HL-60/S4 (cell line): ENCODE data around the gene CYP2J2.
"Not testable (repeated sequence)": the region's sequence is repeated elsewhere in the genome, so short reads cannot be mapped to it uniquely, and the experiment has no call there.

Source experiments
- in situ Hi-C: fragments of 300-500 bp; cut with MboI; formaldehyde crosslinking; loops from 2 replicates; pipeline ENCODE4 v1.14.3; 2022; ENCODE audit warnings: low sequenced_read_pairs

Gene CYP2J2

GRCh38 chr1:59871746-59872145, 54.8 kb downstream of the CYP2J2 start:
- in situ Hi-C loops: no loop called here

- in situ Hi-C loops: no loop called here
These were observed 60.1 kb downstream of the CYP2J2 start for GRCh38 chr1:59866462-59866861.

- in situ Hi-C loops: no loop called here
These were observed 68.8 kb downstream of the CYP2J2 start for GRCh38 chr1:59857679-59858354.

GRCh38 chr1:59856725-59857338, 69.7 kb downstream of the CYP2J2 start:
- in situ Hi-C loops: no loop called here

DNA sequence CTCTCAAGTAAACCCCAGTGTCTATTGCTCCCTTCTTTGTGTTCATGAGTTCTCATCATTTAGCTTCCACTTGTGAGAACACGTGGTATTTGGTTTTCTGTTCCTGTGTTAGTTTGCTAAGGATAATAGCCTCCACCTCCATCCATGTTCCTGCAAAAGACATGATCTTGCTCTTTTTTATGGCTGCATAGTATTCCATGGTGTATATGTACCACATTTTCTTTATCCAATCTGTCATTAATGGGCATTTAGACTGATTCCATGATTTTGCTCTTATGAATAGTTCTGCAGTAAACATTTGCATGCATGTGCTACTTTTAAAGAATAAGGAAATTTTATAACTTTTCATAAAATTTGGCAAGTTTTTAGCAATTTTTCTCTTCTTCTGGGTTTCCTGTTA, 71.3 kb downstream of the CYP2J2 start:
- in situ Hi-C loops: not testable (repeated sequence)

DNA sequence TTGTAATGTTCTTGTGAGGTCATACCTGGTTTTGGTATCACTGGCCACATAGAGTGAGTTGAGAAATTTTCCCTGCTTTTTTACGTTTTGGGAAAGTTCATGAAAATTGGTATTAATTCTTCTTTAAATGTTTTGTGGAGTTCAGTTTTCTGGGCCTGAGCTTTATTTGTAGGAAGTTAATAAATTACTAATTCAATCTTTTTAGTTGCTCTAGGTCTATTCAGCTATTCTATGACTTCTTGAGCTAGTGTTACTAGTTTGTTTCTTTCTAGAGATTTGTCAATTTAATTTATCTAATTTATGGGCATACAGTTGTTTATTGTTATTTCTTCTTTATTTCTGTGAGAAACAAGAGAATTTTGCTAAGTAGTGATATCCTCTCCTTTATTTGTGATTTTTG, 74.5 kb downstream of the CYP2J2 start:
- in situ Hi-C loops: no loop called here

GRCh38 chr1:59846895-59847282, 79.7 kb downstream of the CYP2J2 start:
- in situ Hi-C loops: no loop called here

GRCh38 chr1:59846209-59846894, 80.2 kb downstream of the CYP2J2 start:
- in situ Hi-C loops: no loop called here

- in situ Hi-C loops: no loop called here
These were observed 81.5 kb downstream of the CYP2J2 start for GRCh38 chr1:59845091-59845490.
